Pancreas (tissue), 10 donors: Measurements from ENCODE around the gene MAN2A1. TPM values are rescaled to one million over a fixed set of nuclear protein-coding genes. Genes with fewer than 3 reads are reported as not detected.

ENCODE experiments used
- ATAC-seq, 4 donors: fragments of 200-7000 bp; cut with Tn5 transposase; one replicate each; pipeline versions ENCODE4 v1.8.0 to v1.9.1; 2020; ENCODE audit warnings: mild to moderate bottlenecking in 4 of 4, moderate library complexity in 4 of 4
- DNase-seq, 6 donors: peaks; one replicate each; pipeline ENCODE4 v3.0.0-alpha.2; 2020
- FAIRE-seq: peaks from 2 replicates; lab custom pipeline; 2012; peaks lifted over from hg19 to GRCh38; lab: Jason Lieb, UNC
- H3K27ac ChIP-seq, 4 donors: fragments of 200-600 bp; sonication (generic); 1 replicate in 3 of 4; 2 replicates in 1 of 4; pipeline versions ENCODE4 v1.5.0 to v1.8.0; 2020
- H3K27me3 ChIP-seq, 4 donors: fragments of 200-600 bp; one replicate each; pipeline ENCODE4 v1.8.0; 2021
- H3K36me3 ChIP-seq, 3 donors: fragments of 200-600 bp; sonication (generic) in 1 of 3; one replicate each; pipeline versions ENCODE4 v1.5.0 to v1.8.0; 2020 to 2021
- H3K4me1 ChIP-seq, 3 donors: fragments of 200-600 bp; one replicate each; pipeline ENCODE4 v1.8.0; 2021
- H3K4me3 ChIP-seq, 4 donors: fragments of 200-600 bp; sonication (generic) in 2 of 4; one replicate each; pipeline versions ENCODE4 v1.5.0 to v1.8.0; 2020 to 2021
- H3K9me3 ChIP-seq, 4 donors: fragments of 200-600 bp; one replicate each; pipeline ENCODE4 v1.8.0; 2021
- WGBS, 2 donors: extraction: QIAGEN DNeasy Blood & Tissue Kit; methylation state at CpG; one replicate each; pipeline ENCODE4 v1.1.7; 2013; 5-methylcytosine and 5-hydroxymethylcytosine counted together
- intact Hi-C, 3 donors: fragments of 100-400 bp; cut with DNase I; formaldehyde crosslinking; loops; one replicate each; pipeline versions ENCODE4 v1.11.1 to v1.14.2; 2022
- polyA plus RNA-seq, 2 donors: library from polyadenylated mRNA; stranded (reverse); fragments of 200-250 nt; gene quantifications; one replicate each; pipeline ENCODE4 v1.2.3, GENCODE V29; 2013
- total RNA-seq, 6 donors: library from RNA; stranded (reverse); fragmentation: NEBNext Ultra II Directional in 4 of 6; extraction: Animal tissue kit (Norgen Biotek cat#: 25700) in 4 of 6; gene quantifications; one replicate each; pipeline versions ENCODE4 v1.2.1 to v1.2.4, GENCODE V29; 2021 to 2023
- TF ChIP-seq, protein P1 (sequence below), 4 donors: fragments of 200-600 bp; sonication (generic) in 3 of 4; IDR thresholded peaks; one replicate each; pipeline versions ENCODE4 v1.5.0 to v1.8.0; 2021; ENCODE audit warnings: antibody characterized with exemption in 4 of 4
- donor health status: healthy with polysubstance abuse.
- donor health status: DM: no; HTN: no; CAD: no; lungs with moderate emphysema.
- donor health status: DM: no; HTN: no; CAD: no.
- donor health status: control.
- donor health status: control.
- donor health status: Bipolar disorder and iron deficiency.
- donor health status: DM: yes; HTN: yes; CAD: no.
- donor health status: DM: no; HTN: no; CAD: no.
- donor health status: DM: no; HTN: no; CAD: no.
- donor health status: DM: yes; HTN: yes; CAD: no.

MAN2A1 gene
- total and polyA plus RNA-seq, 8 donors, result 8.5 to 49.4 (median 36.6) TPM

DNA sequence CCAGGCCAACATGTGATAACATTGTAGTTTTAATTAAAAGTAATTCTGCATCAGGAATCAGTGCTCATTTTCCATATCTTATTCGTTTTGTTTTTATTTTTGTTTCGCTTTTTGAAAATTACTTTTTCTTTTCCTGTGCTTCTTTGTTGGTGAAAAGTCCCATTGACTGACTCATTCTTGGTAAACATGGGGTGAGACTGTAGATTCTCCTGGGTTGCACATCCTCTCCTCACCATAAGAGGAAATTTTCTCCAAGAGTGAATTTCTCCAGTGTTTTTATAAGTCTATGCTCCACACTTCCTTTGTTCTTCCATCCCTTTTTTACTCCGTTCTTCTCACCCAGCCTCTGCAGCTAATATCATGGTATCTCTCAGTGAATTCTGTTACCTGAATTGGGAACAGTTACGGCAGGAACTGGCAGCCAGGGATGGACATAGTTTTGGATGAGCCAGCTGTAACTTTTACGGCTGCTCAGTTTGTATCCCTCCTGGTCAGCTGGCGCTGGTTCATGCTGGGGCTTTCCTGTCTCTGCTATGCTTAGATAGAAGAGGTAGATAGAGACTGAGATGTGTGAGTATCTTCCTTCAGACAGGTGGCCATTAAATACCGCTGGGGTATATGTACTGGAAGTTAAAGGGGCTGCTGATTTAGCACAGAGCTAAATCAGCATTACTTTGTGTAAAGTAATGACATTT lies 80.0 kb downstream of the MAN2A1 start:
- H3K9me3 ChIP-seq, result no peaks in the 10 kb centered on the region
- no peak overlapping the region for H3K4me3 ChIP-seq
- DNase-seq (no peak), FAIRE-seq (no peak), ATAC-seq (no peak)
- no peaks in the 10 kb centered on the region for H3K27me3 ChIP-seq
- TF ChIP-seq, protein P1, sequence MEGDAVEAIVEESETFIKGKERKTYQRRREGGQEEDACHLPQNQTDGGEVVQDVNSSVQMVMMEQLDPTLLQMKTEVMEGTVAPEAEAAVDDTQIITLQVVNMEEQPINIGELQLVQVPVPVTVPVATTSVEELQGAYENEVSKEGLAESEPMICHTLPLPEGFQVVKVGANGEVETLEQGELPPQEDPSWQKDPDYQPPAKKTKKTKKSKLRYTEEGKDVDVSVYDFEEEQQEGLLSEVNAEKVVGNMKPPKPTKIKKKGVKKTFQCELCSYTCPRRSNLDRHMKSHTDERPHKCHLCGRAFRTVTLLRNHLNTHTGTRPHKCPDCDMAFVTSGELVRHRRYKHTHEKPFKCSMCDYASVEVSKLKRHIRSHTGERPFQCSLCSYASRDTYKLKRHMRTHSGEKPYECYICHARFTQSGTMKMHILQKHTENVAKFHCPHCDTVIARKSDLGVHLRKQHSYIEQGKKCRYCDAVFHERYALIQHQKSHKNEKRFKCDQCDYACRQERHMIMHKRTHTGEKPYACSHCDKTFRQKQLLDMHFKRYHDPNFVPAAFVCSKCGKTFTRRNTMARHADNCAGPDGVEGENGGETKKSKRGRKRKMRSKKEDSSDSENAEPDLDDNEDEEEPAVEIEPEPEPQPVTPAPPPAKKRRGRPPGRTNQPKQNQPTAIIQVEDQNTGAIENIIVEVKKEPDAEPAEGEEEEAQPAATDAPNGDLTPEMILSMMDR (IDR thresholded peaks at IDR 0.05), result no peak
- no peak overlapping the region for H3K27ac ChIP-seq
- WGBS, 2 donors, result 95 to 98% methylated on average over 7 of the region's 7 CpGs
- intact Hi-C loops, result no loop called here
- no peaks in the 10 kb centered on the region for H3K36me3 ChIP-seq
- no peaks in the 10 kb centered on the region for H3K4me1 ChIP-seq

- 87 to 93% methylated on average over 2 of the region's 2 CpGs for WGBS, 2 donors
- FAIRE-seq (no peak), ATAC-seq (no peak), DNase-seq (no peak)
- Histone ChIP-seq H3K27me3 (no peaks in the 10 kb centered on the region), H3K4me1 (peaks cover 0 to 10% (median 0%) of the 10 kb centered on the region in 3 donors), H3K9me3 (no peaks in the 10 kb centered on the region), H3K27ac (no peak overlapping the region), H3K4me3 (no peak overlapping the region), H3K36me3 (no peaks in the 10 kb centered on the region)
- TF ChIP-seq, protein P1 (IDR thresholded peaks at IDR 0.05), result no peak
- intact Hi-C loops, result no loop called here
Observed at GRCh38 chr5:109775130-109775529, 85.4 kb downstream of the MAN2A1 start.

DNA sequence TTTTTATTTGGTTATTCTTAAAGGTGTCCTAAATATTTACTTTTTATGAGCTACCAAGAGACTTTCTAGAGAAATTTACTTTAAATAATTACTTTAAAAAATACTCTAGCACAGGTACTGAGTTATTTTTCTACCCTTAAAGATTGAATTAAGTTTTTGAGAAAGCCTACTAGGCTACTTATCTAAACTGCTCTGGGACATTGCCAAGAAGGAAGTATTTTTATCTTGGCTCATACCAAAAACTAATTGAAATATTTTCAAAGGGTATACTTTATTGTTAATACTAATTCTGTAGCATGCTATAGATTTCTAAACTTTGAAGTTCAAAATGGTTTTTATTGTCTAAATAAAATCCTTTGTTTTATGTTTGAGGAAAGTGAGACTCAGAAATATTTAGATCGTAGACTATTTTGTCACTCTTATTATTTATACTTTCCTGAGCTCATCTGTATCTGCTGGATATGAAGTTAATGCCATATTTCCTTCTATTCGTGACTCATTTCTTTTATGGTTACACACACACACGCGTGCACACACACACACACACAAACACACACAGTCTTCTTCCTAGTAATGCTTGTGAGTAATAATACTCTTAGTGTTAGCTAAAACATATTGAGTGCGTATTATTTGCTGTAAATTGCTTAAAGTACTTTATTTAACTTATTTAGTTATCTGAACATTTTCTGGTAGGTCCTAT lies 89.5 kb downstream of the MAN2A1 start:
- ATAC-seq, result peak in 1 of 4 donors; percentile 43
- no peak for DNase-seq
- Histone ChIP-seq H3K9me3 (no peaks in the 10 kb centered on the region), H3K27ac (no peak overlapping the region), H3K27me3 (no peaks in the 10 kb centered on the region), H3K36me3 (no peaks in the 10 kb centered on the region), H3K4me3 (no peak overlapping the region), H3K4me1 (peaks cover 0 to 10% (median 0%) of the 10 kb centered on the region in 3 donors)
- intact Hi-C loops, result no loop called here
- FAIRE-seq, result peak; percentile 49
- TF ChIP-seq, protein P1 (IDR thresholded peaks at IDR 0.05), result no peak
- 79 to 80% methylated on average over 5 of the region's 5 CpGs for WGBS, 2 donors

- Histone ChIP-seq H3K4me3 (no peak overlapping the region), H3K27me3 (no peaks in the 10 kb centered on the region), H3K36me3 (no peaks in the 10 kb centered on the region), H3K9me3 (no peaks in the 10 kb centered on the region), H3K4me1 (no peaks in the 10 kb centered on the region), H3K27ac (no peak overlapping the region)
- no peak for FAIRE-seq
- TF ChIP-seq, protein P1 (IDR thresholded peaks at IDR 0.05), result no peak
- intact Hi-C loops, result no loop called here
- no peak for ATAC-seq
- WGBS, 2 donors, result 89 to 97% methylated on average over 2 of the region's 2 CpGs
- no peak for DNase-seq
Observed at GRCh38 chr5:109784687-109785086, 95.0 kb downstream of the MAN2A1 start.
